GM06990 (cell line): ENCODE results near the gene METRNL.

Source experiments
- DNase-seq: peaks from one replicate; pipeline ENCODE4 v3.0.0-alpha.2; 2011; ENCODE audit not compliant: insufficient read length; ENCODE audit errors: extremely low read depth
- H3K27me3 ChIP-seq: replicated peaks from 2 replicates; pipeline ENCODE4 v1.6.0; 2011; ENCODE audit warnings: low read length; ENCODE audit not compliant: control insufficient read depth, insufficient read depth
- H3K36me3 ChIP-seq: 2 replicates; pipeline ENCODE4 v1.5.1; 2011; ENCODE audit warnings: low read length; ENCODE audit not compliant: control insufficient read depth, insufficient read depth
- H3K4me3 ChIP-seq: replicated peaks from 2 replicates; pipeline ENCODE4 v1.5.1; 2011; ENCODE audit warnings: low read depth, mild to moderate bottlenecking, control low read depth, low read length
- TF ChIP-seq, protein P1 (sequence below): IDR thresholded peaks from 2 replicates; pipeline ENCODE4 v1.5.1; 2011; ENCODE audit warnings: low read length, control low read depth, mild to moderate bottlenecking, inconsistent platforms; ENCODE audit not compliant: insufficient read depth, poor library complexity, severe bottlenecking

Gene METRNL

DNA sequence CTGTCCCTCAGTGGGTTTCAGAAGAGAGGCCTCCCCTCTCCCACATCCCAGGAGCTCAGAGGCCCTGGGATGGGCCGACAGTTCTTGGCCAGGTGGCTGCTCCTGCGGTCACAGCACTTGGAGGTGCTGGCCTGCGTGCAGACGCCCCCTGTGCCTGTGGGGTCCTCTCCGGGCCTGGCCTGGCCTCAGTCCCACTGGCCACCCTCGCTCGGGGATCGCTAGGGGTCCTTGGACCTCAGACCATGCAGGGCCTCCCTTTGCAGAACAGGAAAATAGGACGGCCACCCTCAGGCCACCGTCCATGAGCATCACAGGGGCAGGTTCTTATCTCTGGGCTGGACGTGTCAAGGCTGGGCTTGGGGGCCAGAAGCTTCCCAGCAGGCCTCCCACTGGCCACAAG is 30.0 kb downstream of the METRNL start:
- no peaks in the 10 kb centered on the region for H3K36me3 ChIP-seq
- H3K4me3 ChIP-seq = no peak overlapping the region
- H3K27me3 ChIP-seq = peaks cover 2% of the 10 kb centered on the region
- TF ChIP-seq, protein P1, sequence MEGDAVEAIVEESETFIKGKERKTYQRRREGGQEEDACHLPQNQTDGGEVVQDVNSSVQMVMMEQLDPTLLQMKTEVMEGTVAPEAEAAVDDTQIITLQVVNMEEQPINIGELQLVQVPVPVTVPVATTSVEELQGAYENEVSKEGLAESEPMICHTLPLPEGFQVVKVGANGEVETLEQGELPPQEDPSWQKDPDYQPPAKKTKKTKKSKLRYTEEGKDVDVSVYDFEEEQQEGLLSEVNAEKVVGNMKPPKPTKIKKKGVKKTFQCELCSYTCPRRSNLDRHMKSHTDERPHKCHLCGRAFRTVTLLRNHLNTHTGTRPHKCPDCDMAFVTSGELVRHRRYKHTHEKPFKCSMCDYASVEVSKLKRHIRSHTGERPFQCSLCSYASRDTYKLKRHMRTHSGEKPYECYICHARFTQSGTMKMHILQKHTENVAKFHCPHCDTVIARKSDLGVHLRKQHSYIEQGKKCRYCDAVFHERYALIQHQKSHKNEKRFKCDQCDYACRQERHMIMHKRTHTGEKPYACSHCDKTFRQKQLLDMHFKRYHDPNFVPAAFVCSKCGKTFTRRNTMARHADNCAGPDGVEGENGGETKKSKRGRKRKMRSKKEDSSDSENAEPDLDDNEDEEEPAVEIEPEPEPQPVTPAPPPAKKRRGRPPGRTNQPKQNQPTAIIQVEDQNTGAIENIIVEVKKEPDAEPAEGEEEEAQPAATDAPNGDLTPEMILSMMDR = no peak
- no peak for DNase-seq

DNA sequence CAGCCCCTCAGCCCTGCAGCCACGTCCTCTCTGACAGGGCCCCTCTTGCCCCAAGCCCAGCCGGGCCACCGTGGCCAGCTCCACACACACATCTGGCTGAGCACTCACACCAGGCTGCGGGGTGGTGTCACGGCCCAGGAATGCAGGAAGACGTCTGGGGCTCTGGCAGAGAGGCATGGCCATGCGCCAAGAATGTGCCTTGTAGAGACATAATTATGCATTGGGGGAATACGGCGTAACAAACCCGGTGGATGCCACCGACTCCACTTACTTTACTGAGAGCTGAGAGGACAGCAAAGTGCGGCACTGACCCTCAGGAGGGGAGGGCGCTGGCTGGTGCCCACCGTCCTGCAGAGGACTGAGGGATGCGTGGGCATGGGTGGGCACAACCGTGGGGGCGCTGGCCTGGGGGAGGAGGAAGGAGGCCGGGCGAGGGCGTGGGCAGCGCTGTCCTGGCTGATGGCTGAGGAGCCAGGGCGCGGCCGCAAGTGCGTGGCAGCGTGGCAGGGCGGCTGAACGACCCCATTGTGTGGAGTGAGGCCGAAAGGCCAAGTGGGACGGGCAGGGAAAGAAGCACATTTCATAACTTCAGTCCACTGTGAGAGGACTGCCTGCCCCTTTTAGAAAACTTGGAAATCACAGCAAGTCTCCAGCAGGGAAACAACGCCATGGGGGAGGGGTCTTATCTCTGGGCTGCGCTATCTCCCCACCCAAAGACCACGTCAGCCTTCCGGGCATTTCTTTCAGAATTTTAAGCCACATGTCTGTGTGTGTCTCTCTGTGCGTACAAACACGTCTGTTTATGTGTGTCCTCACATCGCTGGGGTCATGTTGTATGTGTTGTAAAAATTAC is 30.6 kb downstream of the METRNL start:
- TF ChIP-seq, protein P1 = no peak
- no peak overlapping the region for H3K4me3 ChIP-seq
- H3K27me3 ChIP-seq = peaks cover 2% of the 10 kb centered on the region
- DNase-seq = no peak
- H3K36me3 ChIP-seq = no peaks in the 10 kb centered on the region

DNA sequence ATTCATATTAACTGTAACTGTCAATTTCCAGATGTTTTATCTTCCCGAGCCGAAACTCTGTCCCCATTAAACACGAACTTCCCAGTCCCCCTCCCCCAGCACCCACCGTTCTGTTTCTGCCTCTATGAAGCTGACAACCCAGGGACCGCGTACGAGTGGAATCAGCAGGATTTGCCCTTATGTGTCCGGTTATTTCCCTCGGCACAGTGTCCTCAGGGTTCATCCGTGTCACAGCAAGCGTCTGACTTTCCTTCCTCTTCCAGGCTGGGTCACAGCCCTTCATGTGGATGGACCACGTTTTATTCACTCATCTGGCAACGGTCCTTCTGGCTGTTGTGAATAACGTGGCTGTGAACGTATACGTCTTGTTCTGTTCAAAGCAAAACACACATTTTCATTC is 31.3 kb downstream of the METRNL start:
- Histone ChIP-seq H3K36me3 (no peaks in the 10 kb centered on the region), H3K4me3 (no peak overlapping the region), H3K27me3 (peaks cover 2% of the 10 kb centered on the region)
- DNase-seq = no peak
- TF ChIP-seq, protein P1 = no peak

DNA sequence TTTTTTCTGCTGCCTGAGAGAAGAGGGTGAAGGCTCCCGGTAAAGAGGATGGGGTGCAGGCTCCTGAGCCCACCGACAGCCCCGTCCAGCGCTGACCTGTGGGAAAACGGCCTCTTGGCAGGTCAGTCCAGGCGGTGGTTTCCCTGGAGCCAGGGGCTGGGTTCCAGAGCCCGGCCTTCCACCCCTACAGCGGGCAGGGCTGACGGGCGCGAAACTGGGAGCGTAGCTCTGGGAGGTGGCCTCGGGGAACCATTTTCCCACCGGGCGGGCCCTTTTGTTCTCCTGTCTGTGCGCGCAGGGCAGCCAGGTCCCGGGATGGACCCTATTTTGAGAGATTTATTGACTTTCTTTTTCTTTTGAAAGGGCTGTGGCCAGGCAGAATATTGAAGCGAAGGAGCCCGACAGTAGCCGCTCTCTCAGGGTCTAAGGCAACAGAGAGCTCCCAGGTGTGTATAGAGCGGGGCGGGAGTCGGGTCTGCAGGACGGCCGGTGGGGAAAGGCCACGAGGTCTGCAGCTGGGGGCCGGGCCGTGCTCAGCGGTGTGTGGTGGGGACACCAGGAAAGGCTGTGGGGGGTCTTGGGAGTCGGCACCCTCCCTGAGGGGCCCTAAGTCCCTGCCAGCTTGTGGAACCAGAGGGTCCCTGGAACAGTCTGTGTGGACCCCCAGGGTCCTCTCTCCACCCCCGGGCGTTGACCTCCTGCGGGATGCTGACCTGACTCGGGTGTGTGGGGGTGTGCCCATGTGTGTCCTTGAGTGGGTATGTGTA is 32.3 kb downstream of the METRNL start:
- TF ChIP-seq, protein P1 = no peak
- peaks cover 2% of the 10 kb centered on the region; the same call in 1 of the 2 replicates for H3K27me3 ChIP-seq
- no peaks in the 10 kb centered on the region for H3K36me3 ChIP-seq
- no peak overlapping the region for H3K4me3 ChIP-seq
- DNase-seq = no peak

DNA sequence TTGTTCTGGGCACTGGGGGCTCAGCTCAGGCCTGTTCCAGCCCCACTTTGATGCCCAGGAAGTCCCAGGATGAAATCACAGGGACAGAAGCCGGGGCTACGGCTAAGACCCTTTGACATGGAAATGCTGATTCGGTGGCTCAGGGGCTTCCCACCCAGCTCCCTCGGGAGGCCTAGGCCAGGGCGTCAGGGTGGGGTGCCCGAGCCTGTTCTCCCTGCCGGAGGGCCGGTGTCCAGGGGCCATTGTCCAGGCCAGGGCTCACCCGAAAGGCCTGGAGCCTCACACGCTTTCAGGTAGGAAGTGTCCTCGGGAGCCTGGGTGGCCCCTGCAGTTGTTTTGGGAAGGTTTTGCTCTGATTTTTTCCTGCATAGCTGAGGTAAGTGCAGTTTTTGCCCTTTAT is 34.0 kb downstream of the METRNL start:
- Histone ChIP-seq H3K36me3 (no peaks in the 10 kb centered on the region), H3K4me3 (no peak overlapping the region), H3K27me3 (peaks cover 2% of the 10 kb centered on the region; the same call in 1 of the 2 replicates)
- TF ChIP-seq, protein P1 = no peak
- DNase-seq = no peak
